HG03521 (cell line): ENCODE data around the gene DOK6.

Source experiments
- ATAC-seq: cut with Tn5 transposase; IDR thresholded peaks from one replicate; pipeline ENCODE4 v1.9.1; 2021; ENCODE audit warnings: mild to moderate bottlenecking, moderate library complexity; ENCODE audit not compliant: unreplicated experiment

DOK6 gene

DNA sequence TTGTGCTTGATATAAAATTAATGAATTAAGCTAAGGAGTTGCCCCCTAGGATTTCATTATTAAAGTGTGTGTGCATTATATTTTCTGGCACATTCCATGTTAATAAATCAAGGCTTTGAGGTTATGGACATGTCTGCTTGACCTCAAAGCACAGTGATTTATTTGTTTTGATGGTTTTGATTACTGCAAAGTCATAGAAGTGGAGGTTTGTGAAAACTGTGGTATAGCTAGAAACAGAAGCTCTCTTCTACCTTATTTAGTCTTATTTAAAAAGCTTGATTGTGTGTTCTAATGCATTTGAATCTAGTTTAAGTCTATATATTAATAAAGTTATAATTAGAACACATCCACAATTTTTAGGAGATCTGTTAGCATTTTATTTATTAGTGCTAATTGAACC is 32.2 kb downstream of the DOK6 start:
- ATAC-seq, result no peak

DNA sequence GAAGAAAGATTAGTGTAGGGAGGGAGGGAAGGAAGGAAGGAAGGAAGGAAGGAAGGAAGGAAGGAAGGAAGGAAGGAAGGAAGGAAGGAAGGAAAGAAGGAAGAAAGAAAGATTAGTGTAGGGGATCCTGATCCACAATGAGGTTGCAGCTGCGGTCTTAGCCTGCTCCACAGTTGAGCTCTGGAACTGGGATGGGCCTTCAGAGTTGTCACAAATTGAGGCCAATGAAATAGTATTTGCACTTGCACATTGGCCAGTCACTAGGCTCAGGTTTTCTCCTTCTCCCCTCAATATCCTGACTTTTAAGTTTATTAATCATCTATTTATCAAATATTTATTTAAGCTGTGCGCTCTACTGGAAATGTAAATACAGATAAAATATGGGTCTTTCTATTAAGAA is 34.3 kb downstream of the DOK6 start:
- no peak for ATAC-seq

DNA sequence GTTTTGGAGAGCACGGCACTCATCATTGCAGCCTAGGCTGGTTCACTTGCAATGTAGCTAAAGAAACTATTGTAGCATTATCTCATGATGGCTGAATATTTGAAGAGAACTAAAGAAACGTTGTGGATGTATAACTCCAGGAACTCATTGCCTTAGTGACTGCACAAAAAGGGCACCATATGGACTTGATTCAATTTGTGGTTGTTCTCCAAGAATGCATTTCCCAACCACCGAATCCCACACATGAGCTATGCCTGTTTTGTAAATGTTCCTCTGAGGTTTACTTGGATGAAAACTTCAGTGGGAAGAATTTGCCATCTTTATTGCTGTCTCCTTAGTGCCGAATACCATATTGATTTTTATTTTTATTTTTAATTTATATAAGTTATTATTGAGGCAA is 43.5 kb downstream of the DOK6 start:
- ATAC-seq, result no peak

DNA sequence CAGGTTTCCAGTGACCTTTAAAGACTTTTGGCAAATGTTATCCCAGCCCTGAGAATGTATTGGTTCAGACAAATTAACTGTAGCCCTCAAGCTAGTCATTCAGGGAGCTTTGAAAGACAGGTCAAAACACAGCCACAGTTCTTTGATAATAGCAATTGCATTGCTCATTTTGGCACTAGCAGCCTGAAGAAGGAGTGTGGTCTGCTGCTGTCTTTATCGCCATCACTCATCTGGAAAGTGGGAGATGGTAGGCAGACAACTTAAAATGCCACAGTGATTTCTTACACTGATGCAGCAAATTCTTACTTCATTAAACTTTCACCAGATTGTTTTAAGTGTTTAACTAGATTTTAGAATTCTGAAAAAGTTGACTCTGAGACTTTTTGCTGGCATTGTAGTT is 47.2 kb downstream of the DOK6 start:
- ATAC-seq, result no peak

DNA sequence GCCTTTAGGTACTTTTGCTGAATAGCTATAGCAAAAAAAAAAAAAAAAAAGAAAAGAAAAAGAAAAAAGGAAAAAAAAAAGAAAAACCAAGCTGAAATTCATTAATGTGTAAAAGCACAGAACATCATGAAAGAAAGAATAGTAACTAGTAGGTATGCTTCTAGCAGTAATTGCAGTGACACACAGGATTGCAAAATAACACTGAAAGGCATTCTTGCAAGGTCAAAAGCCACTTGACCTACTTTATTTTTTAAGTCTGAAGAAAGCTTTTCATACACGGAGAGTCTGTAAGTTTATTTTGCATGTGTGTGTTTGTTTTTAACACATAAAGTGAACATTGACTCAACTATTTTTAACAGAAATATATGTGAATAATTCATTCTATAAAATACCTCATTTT is 54.4 kb downstream of the DOK6 start:
- no peak for ATAC-seq

DNA sequence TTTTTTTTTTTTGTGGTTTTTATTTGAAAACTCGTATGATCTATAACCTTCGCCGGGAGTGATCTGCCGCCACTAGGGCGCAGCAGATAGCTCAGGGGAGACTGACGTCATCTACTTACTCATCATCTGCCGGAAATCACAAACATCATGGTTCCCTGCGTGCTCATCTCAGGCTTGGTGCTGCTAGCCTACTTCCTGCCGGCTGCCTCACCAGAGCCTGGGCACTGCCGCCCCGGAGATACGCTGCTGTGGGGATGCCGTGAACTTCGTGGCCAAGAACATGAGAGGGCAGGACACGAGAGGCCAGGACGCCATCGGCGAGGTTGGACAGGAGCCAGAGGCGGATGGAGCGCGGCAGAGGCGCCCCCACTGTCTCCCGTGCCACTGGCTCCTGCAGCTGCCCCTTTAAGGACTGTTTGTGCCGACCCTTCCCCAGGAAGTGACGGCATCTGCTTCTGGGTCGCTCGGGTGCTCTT is 68.8 kb downstream of the DOK6 start:
- peak; percentile 85 for ATAC-seq

DNA sequence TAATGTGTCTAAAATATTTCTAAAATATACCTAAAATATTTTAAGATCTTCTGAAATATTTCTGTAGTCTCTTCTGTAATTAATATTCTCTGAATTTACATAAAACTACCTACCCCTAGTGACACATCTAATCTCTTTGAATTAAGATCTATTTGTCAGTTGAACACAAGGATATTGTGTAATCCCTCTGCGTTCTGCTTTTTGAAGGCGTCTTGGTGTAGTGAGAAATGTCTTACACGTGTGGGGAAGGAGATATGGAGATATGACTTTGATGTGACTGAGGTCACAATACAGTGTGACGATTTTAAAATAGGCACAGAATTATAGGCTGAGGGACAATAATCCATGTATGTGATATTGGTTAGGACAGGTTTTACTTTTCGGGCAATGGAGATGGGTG is 79.8 kb downstream of the DOK6 start:
- ATAC-seq, result no peak

DNA sequence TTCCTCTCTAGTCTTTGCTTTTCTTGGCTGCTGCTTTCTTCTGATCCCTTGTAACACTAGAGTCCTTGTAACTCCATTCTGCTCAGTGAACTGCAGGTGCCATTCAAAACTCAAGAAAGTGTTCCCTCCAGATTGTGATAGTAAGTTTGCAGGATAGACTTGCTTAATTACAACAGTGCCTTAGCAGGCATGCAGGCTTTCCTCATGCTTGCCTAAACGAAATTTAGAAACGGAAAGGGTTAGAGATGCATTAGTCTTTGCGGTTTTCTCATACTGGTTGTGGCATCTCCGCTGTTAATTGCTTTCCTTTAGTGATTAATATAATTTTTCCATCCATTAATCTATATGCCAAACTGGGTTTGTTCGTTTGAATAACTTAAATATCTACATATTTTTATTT is 82.9 kb downstream of the DOK6 start:
- ATAC-seq, result no peak

DNA sequence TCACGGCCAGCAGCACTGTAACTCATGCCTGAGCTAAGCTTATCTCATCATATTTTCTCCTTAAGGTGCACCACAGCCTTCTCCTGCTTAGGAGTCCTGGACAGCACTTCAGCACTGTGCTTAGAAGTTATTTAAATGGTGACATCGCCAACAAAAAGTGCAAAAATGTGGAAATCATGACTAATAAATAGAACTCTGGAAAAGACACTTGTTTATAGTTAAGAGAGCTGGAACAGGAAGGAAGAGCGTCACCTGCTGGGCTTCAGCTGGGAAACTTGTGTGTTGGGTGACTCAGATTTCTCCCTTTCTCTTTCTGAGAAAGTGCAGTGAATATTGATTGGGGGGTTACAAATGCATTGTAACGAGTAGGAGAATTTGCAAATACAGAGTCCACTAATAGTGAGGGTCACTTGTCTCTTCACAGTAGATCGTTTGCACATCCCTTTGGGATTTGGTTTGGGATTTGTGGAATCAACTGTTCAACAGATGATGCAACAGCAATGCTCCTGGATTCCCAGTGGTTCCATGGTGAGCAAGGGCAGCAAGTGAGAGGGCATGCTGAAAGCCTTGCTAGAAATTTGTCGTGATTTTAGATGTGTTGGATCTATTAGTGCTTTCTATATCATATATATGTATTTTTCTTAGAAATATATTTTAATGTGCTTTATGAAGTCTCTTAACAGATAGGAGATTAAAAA is 84.2 kb downstream of the DOK6 start:
- no peak for ATAC-seq

DNA sequence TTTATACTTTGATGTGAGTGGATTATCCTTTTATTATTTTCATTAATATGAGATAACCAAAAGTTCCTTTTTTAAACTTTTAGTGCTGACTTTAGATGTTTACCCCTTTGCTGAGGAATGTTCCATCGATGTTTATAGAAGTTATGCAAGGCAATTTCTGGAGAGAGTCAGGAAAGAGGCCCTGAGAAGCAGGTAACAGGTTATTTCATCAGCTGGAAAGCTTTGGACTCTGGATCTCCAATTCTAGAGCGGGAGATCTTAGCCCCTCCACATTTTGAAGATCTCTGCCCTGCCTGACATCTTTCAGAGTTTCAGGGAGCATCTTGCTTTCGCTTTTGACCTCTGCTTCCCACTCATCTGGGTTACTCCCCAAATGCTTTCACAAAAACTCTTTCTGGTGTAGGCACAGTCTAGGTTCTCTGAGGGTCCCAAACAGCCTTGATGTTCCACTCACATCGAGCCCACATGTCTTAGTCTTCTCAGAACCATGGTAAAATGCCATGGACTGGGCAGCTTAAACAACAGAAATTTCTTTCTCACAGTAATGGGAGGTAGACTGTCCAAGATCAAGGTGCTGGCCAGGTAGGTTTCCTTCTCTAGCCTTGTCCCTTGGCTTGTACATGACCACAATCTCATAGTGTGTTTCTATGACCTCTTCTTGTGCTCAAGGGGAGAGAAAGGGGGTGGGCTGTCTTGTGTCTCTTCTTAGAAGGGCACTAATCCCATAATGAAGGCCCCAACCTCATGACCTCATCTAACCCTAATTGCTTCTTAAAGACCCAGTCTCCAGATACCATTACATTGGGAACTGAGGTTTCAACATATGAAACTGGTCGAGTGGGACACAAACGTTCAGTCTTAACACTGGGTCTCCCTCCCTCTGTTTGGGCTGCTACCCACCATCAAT is 87.1 kb downstream of the DOK6 start:
- no peak for ATAC-seq

DNA sequence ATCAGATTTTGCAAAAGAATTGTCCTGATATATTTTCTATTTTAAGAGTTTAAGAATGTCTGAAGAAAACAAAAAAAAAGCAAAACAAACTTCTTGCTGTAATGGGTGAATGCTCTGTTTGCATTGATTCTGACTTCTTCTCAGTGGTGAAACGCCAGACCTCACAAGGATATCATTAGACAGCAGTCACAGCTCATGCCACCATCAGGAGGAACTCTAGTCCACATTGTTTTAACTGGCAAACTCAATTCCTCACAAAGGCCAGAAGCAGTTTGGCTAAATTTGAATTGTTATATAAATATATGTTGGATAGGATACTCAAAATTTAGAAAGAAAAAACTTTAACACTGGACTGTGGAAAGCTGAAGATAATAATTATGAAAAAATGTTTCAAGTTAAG is 89.4 kb downstream of the DOK6 start:
- ATAC-seq, result no peak

DNA sequence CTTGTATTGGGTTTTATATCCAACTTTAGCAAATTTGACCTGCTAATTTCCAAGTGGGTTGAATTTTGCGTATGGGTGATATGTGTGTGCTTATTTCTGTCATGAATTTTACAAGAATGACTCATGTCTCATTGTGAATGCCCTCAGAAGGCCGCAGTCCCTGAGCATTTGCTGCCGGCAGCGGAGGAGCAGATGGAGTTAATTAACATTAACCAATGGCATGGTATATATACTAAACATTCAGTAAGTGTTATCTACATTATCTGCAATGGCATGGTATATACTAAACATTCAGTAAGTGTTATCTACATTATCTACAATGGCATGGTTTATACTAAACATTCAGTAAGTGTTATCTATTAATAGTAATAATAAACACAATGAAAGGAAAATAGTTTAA is 90.1 kb downstream of the DOK6 start:
- no peak for ATAC-seq

DNA sequence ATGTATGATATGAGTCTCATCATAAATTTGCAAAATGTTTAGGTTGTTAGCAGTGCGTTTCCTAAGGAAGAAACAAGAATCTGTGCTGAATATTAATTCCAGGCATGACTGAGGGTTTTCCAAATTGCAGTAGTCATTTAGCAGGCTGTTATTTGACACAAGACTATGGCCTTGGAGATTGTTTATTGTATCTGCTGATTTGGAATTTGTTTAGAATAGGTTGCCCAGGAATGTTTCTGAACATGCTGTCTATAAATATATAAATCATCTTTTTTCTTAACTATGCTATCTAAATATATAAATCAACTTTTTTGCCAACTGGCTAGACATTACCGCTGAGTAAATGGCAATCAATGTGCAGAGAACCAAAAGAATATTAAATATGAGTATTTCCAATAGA is 90.9 kb downstream of the DOK6 start:
- no peak for ATAC-seq

DNA sequence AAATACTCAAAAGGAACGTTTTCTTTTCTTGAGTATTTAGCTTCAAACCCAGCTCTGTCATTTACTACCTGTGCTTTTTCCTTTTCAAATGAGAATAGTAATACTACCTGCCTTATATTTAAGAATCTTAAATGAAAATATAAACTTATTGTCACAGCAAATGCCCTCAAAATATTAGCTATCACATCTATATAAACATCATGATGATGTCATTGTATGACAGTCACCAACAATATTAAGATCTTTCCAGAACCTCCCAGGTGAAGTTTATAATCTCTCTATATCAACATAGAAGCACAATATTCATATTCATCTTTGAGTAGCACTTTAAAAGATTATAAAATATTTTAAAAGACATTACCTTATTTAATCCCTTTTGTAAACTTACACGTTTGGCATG is 92.2 kb downstream of the DOK6 start:
- ATAC-seq, result no peak

DNA sequence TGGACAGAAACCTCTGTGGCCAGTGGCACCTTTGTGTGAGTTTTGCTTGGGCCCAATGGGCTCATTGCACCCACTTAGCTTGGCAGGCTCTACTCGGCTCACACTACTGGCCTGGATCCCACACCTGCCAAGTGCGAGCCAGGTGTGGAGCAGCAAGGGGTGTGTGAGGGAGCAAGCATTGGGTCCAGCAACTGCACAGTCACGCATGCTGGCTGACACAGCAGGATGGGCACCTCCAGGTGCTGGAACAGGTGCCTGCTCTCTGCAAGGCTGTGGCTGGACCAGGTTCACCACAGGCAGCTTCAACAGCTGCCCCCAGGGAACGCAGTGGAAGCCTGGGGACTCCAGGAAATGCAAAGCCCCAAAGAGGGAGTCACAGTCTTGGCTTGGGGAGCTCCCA is 94.2 kb downstream of the DOK6 start:
- no peak for ATAC-seq

DNA sequence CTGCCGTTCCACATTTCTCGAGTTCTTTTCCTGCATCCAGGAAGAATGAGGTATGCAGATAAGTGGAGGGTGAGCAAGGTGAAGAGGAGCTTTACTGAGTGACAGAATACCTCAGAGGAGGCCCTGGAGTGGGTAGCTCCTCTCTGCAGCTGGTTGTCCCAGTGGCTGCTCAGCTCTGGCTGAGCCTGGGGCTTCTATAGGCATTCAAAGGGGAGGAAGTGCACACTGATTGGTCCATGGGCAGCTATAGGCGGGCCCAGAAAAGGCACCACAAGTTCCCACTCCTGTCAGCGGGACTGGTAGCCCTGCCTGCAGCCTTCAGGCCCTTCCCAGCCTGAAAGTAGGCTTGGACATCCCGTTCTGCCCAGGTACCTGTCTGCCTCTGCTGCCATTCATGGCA is 94.7 kb downstream of the DOK6 start:
- no peak for ATAC-seq

DNA sequence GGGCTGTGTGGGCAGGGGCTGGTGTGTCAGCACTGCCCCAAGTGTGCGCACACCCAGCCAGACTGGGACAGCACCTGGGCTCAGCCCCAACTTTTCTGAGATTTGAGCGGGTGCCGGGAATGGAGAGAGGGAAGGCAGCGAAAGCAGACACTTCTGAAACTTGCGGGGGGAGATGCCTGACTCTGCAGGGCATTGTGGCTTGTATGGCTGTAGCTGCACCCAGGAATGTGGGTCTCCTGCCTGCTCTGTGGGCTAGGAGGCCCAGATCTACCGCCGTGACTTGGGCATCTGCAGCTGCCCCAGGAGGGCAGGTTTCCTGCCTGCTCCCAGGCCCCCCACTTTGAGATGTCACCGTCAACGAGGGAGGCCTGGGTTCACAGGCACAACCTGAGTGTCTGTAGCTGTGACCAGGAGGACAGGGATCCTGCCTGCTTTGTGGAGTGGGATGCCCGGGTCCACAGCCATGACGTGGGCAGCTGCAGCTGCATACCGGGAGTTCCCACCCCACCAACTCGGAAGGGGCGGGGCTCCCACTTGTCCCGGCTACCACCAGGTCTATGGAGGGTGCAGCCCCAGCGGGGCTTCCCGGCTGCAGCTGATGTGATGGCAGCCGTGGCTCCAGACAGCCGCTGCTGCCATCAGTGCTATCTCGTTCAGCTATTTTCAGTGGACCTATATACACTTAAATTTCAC is 95.3 kb downstream of the DOK6 start:
- no peak for ATAC-seq

DNA sequence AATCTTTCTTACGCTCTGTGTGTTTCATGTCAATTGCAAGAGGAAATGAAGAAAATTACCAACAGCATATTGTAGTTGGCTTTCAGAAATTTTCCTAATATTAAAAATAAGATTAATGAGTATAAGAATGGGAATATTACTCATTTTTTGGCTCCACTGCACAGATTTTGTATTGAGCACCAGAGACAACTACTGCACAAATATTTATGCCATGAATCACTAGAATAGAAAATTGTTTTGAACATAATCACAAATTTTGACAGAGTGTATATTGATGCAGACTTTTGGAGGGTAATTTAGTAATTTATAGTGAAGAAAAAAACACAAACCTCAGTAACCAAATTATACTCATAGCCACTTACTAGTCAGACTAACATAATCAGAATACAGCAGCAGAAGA is 118.3 kb downstream of the DOK6 start:
- no peak for ATAC-seq

DNA sequence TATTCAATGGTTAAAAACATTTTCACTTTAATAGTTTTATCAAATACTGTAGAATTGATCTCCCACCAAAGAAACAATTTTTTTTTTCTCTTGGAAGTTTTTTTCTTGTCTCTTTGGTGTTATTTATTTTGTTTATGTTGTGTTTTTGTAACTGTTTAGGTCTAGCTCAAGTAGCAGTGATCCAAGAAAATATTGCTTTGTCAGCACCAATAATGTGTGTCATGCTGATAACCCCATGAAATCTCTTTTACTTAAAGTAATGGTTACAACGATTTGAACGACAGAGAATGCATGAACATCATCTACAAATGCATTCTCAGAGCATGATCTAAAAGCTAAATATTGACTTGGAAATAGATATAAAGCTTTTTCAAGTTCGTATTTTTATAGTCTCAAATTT is 122.9 kb downstream of the DOK6 start:
- ATAC-seq, result no peak

DNA sequence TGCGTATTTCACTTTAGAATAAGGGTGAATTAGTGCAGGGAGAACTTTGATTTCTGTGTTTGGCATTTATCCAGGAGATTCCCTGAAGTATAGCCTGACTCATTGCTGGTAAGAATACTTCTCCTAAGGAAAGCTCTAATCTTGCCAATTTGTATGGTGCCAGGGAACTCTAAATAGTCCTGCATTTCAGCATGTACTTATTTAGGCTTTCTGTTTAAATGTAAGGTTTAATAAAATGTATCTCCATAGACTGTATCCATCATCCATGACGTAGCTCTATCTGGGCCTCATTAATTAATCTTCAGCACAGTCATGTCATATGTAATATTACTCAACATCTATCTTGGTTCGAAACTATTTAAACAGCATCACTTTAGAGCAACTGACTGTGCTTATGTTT is 127.7 kb downstream of the DOK6 start:
- ATAC-seq, result no peak

DNA sequence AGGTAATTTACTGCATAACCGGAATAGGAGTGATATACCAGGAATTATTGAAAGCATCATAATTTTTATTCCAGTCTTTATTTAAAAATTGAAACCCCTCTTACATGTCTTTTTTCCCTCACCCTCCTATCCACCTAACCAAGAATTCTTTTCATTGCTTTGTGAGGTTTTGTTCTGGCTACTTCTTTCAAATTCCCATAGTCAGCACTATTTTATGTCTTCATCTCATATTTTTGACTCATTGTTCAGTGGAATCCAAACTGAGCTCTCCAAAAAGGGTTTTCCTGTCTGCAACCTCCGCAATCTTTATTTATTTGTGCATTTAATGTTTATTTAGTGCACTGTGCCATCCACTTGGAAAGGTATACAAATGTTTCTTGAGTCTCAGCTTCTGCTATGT is 128.5 kb downstream of the DOK6 start:
- no peak for ATAC-seq

DNA sequence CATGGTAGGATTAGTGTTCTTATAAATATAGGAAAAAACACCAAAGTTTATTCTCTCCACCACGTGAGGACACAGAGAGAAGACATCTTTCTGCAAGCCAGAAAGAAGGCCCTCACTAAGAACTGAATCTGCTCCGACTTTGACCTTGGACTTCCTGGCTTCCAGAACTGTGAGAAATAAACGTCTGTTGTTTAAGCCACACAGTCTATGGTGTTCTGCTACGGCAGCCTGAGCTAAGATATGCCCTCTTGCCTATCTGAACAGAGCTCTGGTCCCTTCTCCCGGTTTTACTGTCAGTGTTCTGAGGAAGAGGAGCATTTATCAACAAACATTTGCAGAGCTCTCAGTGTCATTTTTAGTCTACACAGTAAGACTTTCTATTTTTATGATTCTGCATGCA is 131.3 kb downstream of the DOK6 start:
- ATAC-seq, result no peak
